Naive thymus-derived CD8-positive, alpha-beta T cell (primary cell): ENCODE data around the gene NEUROD2. TPM values are rescaled to one million over a fixed set of nuclear protein-coding genes. Genes with fewer than 3 reads are reported as not detected.

Experiments
- ATAC-seq, 2 donors: fragments of 150-1000 bp; cut with Tn5 transposase in 1 of 2; sonication (Bioruptor Pico), chemical (Tn5 transposase) in 1 of 2; 1 replicate in 1 of 2; 2 replicates in 1 of 2; pipeline ENCODE4 v1.10.0; 2021; ENCODE audit warnings: mild to moderate bottlenecking in 2 of 2, moderate library complexity in 2 of 2
- POLR2A ChIA-PET: fragments of 350-600 bp; sonication (Branson Sonifier 250); formaldehyde crosslinking; loops from one replicate; lab custom pipeline; 2021; ENCODE audit warnings: antibody characterized with exemption; lab: Charles Lee
- DNase-seq, 10 donors: peaks; one replicate each; pipeline versions ENCODE4 v3.0.0 to v3.0.0-alpha.2; 2020 to 2022
- H3K27ac Mint-ChIP-seq, 10 donors: one replicate each; pipeline ENCODE4 v1.8.0; 2020 to 2022; ENCODE audit warnings: mild to moderate bottlenecking in 10 of 10, mixed read lengths in 10 of 10, moderate library complexity in 4 of 10, inconsistent platforms in 1 of 10
- H3K27me3 Mint-ChIP-seq, 5 donors: one replicate each; pipeline ENCODE4 v1.8.0; 2021 to 2022; ENCODE audit warnings: mixed read lengths in 5 of 5
- H3K36me3 Mint-ChIP-seq, 3 donors: one replicate each; pipeline ENCODE4 v1.8.0; 2020 to 2022; ENCODE audit warnings: mixed read lengths in 3 of 3, mild to moderate bottlenecking in 2 of 3, inconsistent platforms in 1 of 3
- H3K4me1 Mint-ChIP-seq, 4 donors: one replicate each; pipeline ENCODE4 v1.8.0; 2021 to 2022; ENCODE audit warnings: mixed read lengths in 4 of 4
- H3K4me3 Mint-ChIP-seq, 10 donors: one replicate each; pipeline ENCODE4 v1.8.0; 2020 to 2022; ENCODE audit warnings: mild to moderate bottlenecking in 10 of 10, mixed read lengths in 10 of 10, moderate library complexity in 6 of 10, inconsistent platforms in 1 of 10
- H3K9me3 Mint-ChIP-seq, 9 donors: one replicate each; pipeline ENCODE4 v1.8.0; 2020 to 2022; ENCODE audit warnings: mixed read lengths in 9 of 9, mild to moderate bottlenecking in 3 of 9, inconsistent platforms in 1 of 9, moderate library complexity in 1 of 9
- polyA plus RNA-seq, 3 donors: library from polyadenylated mRNA; unstranded; fragments of 300-500 nt; fragmentation: Illumina TruSeq; gene quantifications; one replicate each; pipeline ENCODE4 v1.2.3, GENCODE V29; 2021
- total RNA-seq, 8 experiments: library from RNA in 2 of 8; stranded (reverse) in 2 of 8; gene quantifications; one replicate each; pipeline ENCODE4 v1.2.3 and lab custom pipeline; 2021 to 2026

NEUROD2 gene
- total and polyA plus RNA-seq, 5 experiments from 2014 or later, result not detected

DNA sequence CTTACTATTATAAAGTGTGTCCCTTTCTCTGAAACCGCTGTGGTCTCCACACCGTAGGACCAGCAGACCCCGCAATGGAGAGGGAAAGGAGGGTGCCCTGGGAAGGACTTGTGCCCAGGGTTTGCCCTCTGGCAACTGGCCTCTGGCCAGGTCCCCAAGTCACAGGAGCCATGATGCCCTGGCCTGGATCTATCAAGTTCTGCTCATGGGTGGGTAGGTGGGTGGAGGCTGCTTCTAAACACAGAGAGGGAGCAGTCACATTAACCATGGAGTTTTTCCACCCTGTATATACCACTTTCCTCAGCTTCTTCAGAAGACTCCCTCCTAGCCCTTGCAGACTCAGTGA is 9.4 kb upstream of the NEUROD2 start:
- Mint-ChIP-seq H3K36me3 (no peaks in the 10 kb centered on the region), H3K4me3 (peak overlapping the region; percentile 11 to 84 (median 69)), H3K4me1 (peaks cover 4 to 16% (median 7%) of the 10 kb centered on the region in 4 donors), H3K9me3 (no peaks in the 10 kb centered on the region), H3K27ac (peak overlapping the region in 2 of 10 donors; percentile 9 to 66), H3K27me3 (peaks cover 1 to 10% (median 6%) of the 10 kb centered on the region in 5 donors)
- DNase-seq (no peak), ATAC-seq (no peak)
- POLR2A ChIA-PET, result interaction anchor here (0.5 to 7.1 kb wide), 4 partner anchors 113 to 363 kb away, joined by 4 to 55 read pairs (median 4); partner anchors contain the start of genes CDK12, MIEN1 and PSMD3

- Mint-ChIP-seq H3K36me3 (no peaks in the 10 kb centered on the region), H3K4me3 (peak overlapping the region in 2 of 10 donors; percentile 44 to 75), H3K27me3 (peaks cover 4 to 19% (median 16%) of the 10 kb centered on the region in 5 donors), H3K9me3 (no peaks in the 10 kb centered on the region), H3K27ac (no peak overlapping the region), H3K4me1 (peaks cover 0 to 12% (median 3%) of the 10 kb centered on the region in 4 donors)
- POLR2A ChIA-PET, result no interaction called here
- DNase-seq (no peak), ATAC-seq (no peak)
Observed at GRCh38 chr17:39615434-39615833, 7.7 kb upstream of the NEUROD2 start.

DNA sequence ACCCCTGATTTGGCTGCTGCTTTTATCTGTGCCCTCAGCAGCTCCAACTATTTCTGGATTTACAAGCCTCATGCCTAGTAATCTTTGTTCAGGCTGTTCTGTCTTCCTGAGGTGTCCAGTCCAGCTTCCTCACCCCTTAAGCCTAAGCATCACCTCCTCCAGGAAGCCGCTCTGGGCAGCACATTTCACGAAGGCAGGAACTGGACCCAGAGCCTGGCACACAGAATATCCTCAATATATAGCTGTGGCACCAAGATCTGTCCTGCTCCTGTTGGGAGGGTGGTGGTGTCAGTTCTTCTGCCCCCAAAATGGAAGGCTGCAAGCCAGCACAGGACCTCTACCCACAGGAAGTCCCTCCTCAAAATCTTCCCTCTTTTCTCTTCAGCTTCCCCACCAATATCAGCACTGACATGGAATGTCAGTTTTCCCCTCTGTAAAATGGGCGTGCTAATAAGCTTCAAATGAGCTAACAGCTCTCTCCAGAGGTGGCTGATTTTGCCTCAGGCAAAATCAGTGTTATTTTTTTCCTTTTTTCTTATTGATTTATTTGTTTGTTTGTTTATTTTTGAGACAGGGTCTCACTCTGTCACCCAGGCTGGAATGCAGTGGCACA is 6.9 kb upstream of the NEUROD2 start:
- no peak for ATAC-seq
- H3K27me3 Mint-ChIP-seq, result peaks cover 4 to 22% (median 16%) of the 10 kb centered on the region in 5 donors
- no peaks in the 10 kb centered on the region for H3K9me3 Mint-ChIP-seq
- POLR2A ChIA-PET, result no interaction called here
- no peak overlapping the region for H3K4me3 Mint-ChIP-seq
- peaks cover 0 to 12% (median 3%) of the 10 kb centered on the region in 4 donors for H3K4me1 Mint-ChIP-seq
- no peak overlapping the region for H3K27ac Mint-ChIP-seq
- DNase-seq, result no peak
- H3K36me3 Mint-ChIP-seq, result no peaks in the 10 kb centered on the region

- POLR2A ChIA-PET, result interaction anchor here (0.6 kb wide), 1 partner anchor 538 kb away, joined by 4 read pairs; no protein-coding TSS in a partner anchor
- DNase-seq (no peak), ATAC-seq (no peak)
- H3K27me3 Mint-ChIP-seq, result peaks cover 14 to 38% (median 28%) of the 10 kb centered on the region in 5 donors
- H3K4me3 Mint-ChIP-seq, result no peak overlapping the region
- no peaks in the 10 kb centered on the region for H3K9me3 Mint-ChIP-seq
- H3K27ac Mint-ChIP-seq, result no peak overlapping the region
- H3K4me1 Mint-ChIP-seq, result peaks cover 0 to 11% (median 0%) of the 10 kb centered on the region in 4 donors
- no peaks in the 10 kb centered on the region for H3K36me3 Mint-ChIP-seq
Observed at GRCh38 chr17:39612935-39613464, 5.3 kb upstream of the NEUROD2 start.

- Mint-ChIP-seq H3K27ac (no peak overlapping the region), H3K9me3 (no peaks in the 10 kb centered on the region), H3K4me1 (peaks cover 0 to 11% (median 1%) of the 10 kb centered on the region in 4 donors), H3K4me3 (no peak overlapping the region), H3K36me3 (no peaks in the 10 kb centered on the region), H3K27me3 (peaks cover 14 to 42% (median 28%) of the 10 kb centered on the region in 5 donors)
- ATAC-seq (no peak), DNase-seq (no peak)
- POLR2A ChIA-PET, result no interaction called here
Observed at GRCh38 chr17:39612291-39612894, 4.7 kb upstream of the NEUROD2 start.

DNA sequence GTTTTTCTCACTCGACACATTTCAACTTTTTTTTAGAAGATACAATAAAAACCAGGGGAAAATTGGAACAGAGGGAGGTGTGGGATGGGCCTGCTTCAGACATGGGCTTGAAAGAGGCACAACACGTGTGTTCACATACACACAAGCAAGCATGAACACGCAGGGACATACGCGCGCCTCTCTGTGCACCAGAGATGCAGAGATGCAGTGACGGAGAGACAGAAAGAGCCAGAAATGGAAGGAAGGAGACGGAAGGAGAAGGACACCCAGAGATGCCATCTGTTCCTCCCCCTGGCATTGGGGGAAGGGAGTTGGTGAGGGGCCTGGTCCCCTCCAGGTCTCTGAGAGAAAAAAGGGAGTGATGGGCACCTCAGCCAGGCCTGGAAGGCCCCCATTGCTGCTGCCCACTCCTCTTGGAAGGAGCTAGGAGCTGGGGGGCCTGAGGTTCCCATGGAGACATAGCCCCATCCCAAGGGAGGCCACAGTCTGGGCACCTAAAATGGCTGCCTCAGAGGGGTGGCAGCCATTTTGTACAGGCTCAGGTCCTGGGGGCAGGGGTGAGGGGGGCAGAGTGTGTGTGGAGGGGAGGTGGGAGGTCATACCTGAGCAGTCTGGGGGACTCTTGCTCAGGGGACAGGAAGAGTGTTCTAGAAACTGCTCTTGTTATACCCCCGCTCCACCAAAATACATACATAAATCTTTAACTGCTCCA is 3.8 kb upstream of the NEUROD2 start:
- Mint-ChIP-seq H3K4me3 (no peak overlapping the region), H3K4me1 (peaks cover 0 to 10% (median 5%) of the 10 kb centered on the region in 4 donors), H3K27ac (no peak overlapping the region), H3K27me3 (peaks cover 15 to 50% (median 29%) of the 10 kb centered on the region in 5 donors), H3K9me3 (no peaks in the 10 kb centered on the region), H3K36me3 (no peaks in the 10 kb centered on the region)
- POLR2A ChIA-PET, result no interaction called here
- ATAC-seq (no peak), DNase-seq (no peak)

GRCh38 chr17:39609416-39610025 is 1.8 kb upstream of the NEUROD2 start:
- no peak for DNase-seq
- Mint-ChIP-seq H3K9me3 (no peaks in the 10 kb centered on the region), H3K4me3 (peak overlapping the region in 1 of 10 donors; percentile 38), H3K36me3 (no peaks in the 10 kb centered on the region), H3K4me1 (peaks cover 6 to 19% (median 15%) of the 10 kb centered on the region in 4 donors), H3K27ac (no peak overlapping the region), H3K27me3 (peaks cover 16 to 58% (median 29%) of the 10 kb centered on the region in 5 donors)
- POLR2A ChIA-PET, result interaction anchor here (0.6 kb wide), 1 partner anchor 278 kb away, joined by 7 read pairs; no protein-coding TSS in a partner anchor
- ATAC-seq, result no peak

GRCh38 chr17:39608142-39608981 is 642 bp upstream of the NEUROD2 start:
- no peak for DNase-seq
- Mint-ChIP-seq H3K9me3 (no peaks in the 10 kb centered on the region), H3K36me3 (no peaks in the 10 kb centered on the region), H3K4me1 (peaks cover 6 to 26% (median 21%) of the 10 kb centered on the region in 4 donors), H3K4me3 (peak overlapping the region in 4 of 10 donors; percentile 8 to 68 (median 48)), H3K27me3 (peaks cover 17 to 67% (median 34%) of the 10 kb centered on the region in 5 donors), H3K27ac (no peak overlapping the region)
- POLR2A ChIA-PET, result interaction anchor here (0.6 kb wide), 1 partner anchor 279 kb away, joined by 7 read pairs; no protein-coding TSS in a partner anchor
- no peak for ATAC-seq

DNA sequence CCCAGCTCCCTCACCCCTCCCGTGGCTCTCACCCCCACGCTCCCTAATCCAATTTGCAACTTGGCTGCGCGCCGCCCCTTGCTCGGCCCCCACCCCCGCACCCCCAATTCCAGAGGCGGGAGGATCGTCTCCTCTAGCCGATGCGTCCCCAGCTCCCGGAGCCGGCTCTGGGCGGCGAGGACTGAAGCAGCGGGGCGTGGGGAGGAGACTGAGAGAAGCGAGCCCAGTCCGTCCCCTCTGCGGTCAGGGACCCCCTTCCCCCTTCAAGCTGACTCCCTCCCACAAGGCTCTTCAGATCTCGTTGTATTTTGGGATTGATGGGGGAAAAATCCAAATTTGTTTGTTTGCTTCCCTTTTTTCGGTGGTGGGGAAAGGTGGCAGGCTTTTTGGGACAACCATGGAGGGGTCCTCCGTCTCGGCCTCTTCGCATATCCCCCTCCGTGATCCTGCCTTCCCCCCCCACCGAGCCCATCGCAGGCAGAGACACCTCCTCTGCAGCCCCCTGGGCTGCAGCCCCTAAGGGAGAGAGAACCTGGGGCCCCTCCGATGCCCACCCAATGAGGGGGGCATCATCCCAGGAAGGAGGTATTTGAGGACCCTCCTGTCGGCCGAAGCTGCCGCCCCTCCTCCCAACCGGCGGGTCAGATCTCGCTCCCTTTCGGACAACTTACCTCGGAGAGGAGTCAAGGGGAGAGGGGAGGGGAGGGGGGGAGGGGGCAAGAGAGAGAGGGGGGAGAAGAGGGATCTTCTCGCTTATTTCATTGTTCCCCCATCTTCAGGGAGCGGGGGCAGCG is 466 bp downstream of the NEUROD2 start:
- H3K27me3 Mint-ChIP-seq, result peaks cover 25 to 72% (median 39%) of the 10 kb centered on the region in 5 donors
- POLR2A ChIA-PET, result no interaction called here
- no peaks in the 10 kb centered on the region for H3K36me3 Mint-ChIP-seq

DNA sequence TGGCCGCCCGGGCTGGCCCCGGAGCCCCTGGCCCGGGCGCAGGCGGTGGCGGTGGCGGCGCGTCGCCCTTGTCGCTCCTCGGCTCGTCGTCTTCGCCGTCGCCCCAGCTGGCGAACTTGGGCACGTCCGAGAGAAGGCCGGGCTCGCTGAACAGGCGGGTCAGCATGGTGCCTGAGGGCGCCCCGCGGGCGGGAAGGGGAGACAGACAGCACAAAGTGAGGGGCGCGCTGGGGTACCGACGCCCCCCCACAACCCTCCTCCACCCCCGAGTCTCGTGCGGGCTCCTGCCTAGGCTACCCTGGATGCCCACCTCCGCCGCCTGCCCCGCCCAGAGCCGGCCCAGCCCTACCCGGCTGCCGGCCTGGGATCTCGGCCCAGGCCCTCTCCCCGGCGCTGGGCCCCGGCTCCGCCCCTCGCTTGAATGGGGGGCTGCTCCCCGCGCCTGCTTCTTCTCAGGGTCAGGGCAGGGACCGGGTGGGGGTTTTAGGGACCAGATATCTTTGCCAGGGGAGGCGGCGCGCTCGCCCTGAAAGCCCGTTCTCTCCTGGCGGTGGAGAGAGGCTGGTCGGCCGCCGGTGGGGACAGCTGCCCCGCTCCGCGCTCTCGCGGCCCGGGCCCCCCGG is 1.2 kb downstream of the NEUROD2 start:
- DNase-seq, result no peak
- Mint-ChIP-seq H3K27me3 (peaks cover 30 to 79% (median 46%) of the 10 kb centered on the region in 5 donors), H3K27ac (no peak overlapping the region), H3K4me1 (peaks cover 6 to 30% (median 25%) of the 10 kb centered on the region in 4 donors), H3K36me3 (no peaks in the 10 kb centered on the region), H3K9me3 (no peaks in the 10 kb centered on the region), H3K4me3 (peak overlapping the region in 2 of 10 donors; percentile 64 to 68)
- peak; percentile 11 to 35 for ATAC-seq
- POLR2A ChIA-PET, result no interaction called here

More for the DNA sequence above, 466 bp downstream of the NEUROD2 start:
- Mint-ChIP-seq H3K4me3 (peak overlapping the region in 6 of 10 donors; percentile 43 to 73 (median 56)), H3K9me3 (no peaks in the 10 kb centered on the region), H3K27ac (no peak overlapping the region), H3K4me1 (peaks cover 6 to 30% (median 25%) of the 10 kb centered on the region in 4 donors)
- no peak for ATAC-seq
- DNase-seq, result no peak
